ENCODE measurements around the gene PLGRKT. TPM values are rescaled to one million over a fixed set of nuclear protein-coding genes. Genes with fewer than 3 reads are reported as not detected.

Gene PLGRKT
- total RNA-seq, 4 donors from 2014 or later, result 8.3 to 43.6 (median 33.2) TPM

DNA sequence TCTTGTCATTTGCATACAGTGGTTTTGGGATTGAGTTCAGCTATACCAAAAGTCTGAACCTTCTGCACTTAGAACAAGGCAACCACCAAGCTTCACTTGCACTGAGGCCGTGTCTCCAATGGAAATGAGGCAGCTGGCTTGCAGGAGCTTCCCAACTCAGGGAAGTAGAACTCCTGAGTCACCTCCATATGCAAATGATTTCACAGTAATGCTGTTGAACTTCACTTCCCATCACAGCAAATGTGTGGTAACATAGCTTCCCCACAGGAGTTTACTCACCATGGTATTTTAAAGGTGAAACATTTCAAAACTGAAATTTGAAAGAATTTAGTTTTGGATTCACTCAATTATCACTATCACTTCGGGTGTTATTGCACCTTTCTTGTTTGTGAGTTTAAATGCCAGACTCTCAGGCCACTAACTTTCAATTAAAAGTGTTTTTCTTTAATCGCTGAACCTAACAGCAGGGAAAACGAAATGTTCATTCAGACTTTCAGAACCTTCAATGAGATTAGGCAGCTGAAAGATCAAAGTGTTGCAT lies 21.6 kb upstream of the PLGRKT start:
- Histone ChIP-seq H3K27ac (no peak overlapping the region), H3K27me3 (no peaks in the 10 kb centered on the region), H3K9me3 (no peaks in the 10 kb centered on the region), H3K36me3 (peaks cover 0 to 23% (median 0%) of the 10 kb centered on the region in 3 donors), H3K4me1 (no peaks in the 10 kb centered on the region), H3K4me3 (no peak overlapping the region)
- DNase-seq, result no peak
- no peak for TF ChIP-seq POLR2A (IDR thresholded peaks at IDR 0.05)
- TF ChIP-seq, protein P1, sequence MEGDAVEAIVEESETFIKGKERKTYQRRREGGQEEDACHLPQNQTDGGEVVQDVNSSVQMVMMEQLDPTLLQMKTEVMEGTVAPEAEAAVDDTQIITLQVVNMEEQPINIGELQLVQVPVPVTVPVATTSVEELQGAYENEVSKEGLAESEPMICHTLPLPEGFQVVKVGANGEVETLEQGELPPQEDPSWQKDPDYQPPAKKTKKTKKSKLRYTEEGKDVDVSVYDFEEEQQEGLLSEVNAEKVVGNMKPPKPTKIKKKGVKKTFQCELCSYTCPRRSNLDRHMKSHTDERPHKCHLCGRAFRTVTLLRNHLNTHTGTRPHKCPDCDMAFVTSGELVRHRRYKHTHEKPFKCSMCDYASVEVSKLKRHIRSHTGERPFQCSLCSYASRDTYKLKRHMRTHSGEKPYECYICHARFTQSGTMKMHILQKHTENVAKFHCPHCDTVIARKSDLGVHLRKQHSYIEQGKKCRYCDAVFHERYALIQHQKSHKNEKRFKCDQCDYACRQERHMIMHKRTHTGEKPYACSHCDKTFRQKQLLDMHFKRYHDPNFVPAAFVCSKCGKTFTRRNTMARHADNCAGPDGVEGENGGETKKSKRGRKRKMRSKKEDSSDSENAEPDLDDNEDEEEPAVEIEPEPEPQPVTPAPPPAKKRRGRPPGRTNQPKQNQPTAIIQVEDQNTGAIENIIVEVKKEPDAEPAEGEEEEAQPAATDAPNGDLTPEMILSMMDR (IDR thresholded peaks at IDR 0.05), result no peak

DNA sequence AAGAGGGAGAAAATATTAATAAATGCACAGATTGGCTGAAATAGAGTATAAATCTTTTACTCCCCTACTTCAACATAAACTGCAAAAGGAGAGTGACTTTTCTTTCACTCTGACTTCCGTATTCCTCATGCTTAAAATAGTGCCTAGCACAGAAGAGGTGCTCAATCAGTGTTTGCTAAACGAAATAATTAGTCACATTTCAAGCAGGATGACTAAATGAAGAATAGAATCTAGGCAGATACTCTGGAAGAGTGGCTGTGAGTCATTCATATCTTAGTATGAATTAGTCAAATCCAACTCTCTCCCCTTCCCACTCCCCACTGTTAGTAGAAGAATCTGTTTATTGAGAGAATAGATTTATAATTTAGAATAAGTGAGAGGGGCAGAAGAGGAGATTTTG lies 17.5 kb upstream of the PLGRKT start:
- H3K4me1 ChIP-seq, result no peaks in the 10 kb centered on the region
- no peaks in the 10 kb centered on the region for H3K27me3 ChIP-seq
- TF ChIP-seq, protein P1 (IDR thresholded peaks at IDR 0.05), result no peak
- TF ChIP-seq POLR2A (IDR thresholded peaks at IDR 0.05), result no peak
- H3K4me3 ChIP-seq, result no peak overlapping the region
- no peak overlapping the region for H3K27ac ChIP-seq
- DNase-seq, result no peak
- peaks cover 0 to 10% (median 0%) of the 10 kb centered on the region in 3 donors for H3K36me3 ChIP-seq
- H3K9me3 ChIP-seq, result no peaks in the 10 kb centered on the region

DNA sequence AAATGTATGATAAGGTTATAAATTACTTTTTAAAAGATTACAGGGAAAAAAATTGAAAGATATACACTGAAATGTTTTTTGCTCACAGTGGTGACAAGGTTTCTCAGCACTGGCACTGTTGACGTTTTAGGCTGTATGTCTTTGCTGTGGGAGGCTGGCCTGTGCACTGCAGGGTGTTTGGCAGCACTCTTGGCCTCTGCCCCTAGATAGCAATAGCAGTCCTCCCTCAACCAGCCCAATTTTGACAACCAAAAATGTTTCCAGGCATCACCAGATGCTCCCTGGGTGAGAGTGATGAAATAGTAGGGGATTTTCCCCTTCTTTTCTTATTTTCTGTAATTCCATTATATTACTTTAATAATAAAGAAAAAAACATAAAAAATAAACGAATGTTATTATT lies 15.9 kb upstream of the PLGRKT start:
- TF ChIP-seq POLR2A (IDR thresholded peaks at IDR 0.05), result no peak
- TF ChIP-seq, protein P1 (IDR thresholded peaks at IDR 0.05), result no peak
- Histone ChIP-seq H3K27ac (no peak overlapping the region), H3K4me3 (no peak overlapping the region), H3K4me1 (no peaks in the 10 kb centered on the region), H3K36me3 (peaks cover 0 to 10% (median 0%) of the 10 kb centered on the region in 3 donors), H3K9me3 (no peaks in the 10 kb centered on the region), H3K27me3 (no peaks in the 10 kb centered on the region)
- DNase-seq, result no peak

GRCh38 chr9:5453004-5453403 lies 15.3 kb upstream of the PLGRKT start:
- no peak overlapping the region for H3K4me3 ChIP-seq
- no peak overlapping the region for H3K27ac ChIP-seq
- no peak for TF ChIP-seq POLR2A (IDR thresholded peaks at IDR 0.05)
- no peaks in the 10 kb centered on the region for H3K27me3 ChIP-seq
- peaks cover 0 to 5% (median 0%) of the 10 kb centered on the region in 3 donors for H3K36me3 ChIP-seq
- DNase-seq, result no peak
- no peaks in the 10 kb centered on the region for H3K4me1 ChIP-seq
- H3K9me3 ChIP-seq, result no peaks in the 10 kb centered on the region

GRCh38 chr9:5452286-5452609 lies 14.5 kb upstream of the PLGRKT start:
- no peaks in the 10 kb centered on the region for H3K36me3 ChIP-seq
- no peaks in the 10 kb centered on the region for H3K4me1 ChIP-seq
- no peak for DNase-seq
- H3K27me3 ChIP-seq, result no peaks in the 10 kb centered on the region
- no peaks in the 10 kb centered on the region for H3K9me3 ChIP-seq
- H3K4me3 ChIP-seq, result no peak overlapping the region
- H3K27ac ChIP-seq, result no peak overlapping the region
- TF ChIP-seq, protein P1 (IDR thresholded peaks at IDR 0.05), result no peak
- TF ChIP-seq POLR2A (IDR thresholded peaks at IDR 0.05), result no peak

DNA sequence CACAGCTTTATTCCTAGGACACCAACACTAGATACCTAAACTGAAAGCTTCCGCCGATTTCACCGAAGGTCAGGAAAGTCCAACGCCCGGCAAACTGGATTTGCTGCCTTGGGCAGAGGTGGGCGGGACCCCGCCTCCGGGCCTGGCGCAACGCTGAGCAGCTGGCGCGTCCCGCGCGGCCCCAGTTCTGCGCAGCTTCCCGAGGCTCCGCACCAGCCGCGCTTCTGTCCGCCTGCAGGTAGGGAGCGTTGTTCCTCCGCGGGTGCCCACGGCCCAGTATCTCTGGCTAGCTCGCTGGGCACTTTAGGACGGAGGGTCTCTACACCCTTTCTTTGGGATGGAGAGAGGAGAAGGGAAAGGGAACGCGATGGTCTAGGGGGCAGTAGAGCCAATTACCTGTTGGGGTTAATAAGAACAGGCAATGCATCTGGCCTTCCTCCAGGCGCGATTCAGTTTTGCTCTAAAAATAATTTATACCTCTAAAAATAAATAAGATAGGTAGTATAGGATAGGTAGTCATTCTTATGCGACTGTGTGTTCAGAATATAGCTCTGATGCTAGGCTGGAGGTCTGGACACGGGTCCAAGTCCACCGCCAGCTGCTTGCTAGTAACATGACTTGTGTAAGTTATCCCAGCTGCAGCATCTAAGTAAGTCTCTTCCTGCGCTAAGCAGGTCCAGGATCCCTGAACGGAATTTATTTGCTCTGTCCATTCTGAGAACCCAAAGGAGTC lies 12.8 kb upstream of the PLGRKT start, which contains the start of gene CD274:
CD274 (plus strand) TSS at position 184 of the 733 bp plus-strand sequence. CDS start 5,572 bp downstream, outside the sequence.
- peak; percentile 78 to 96 (median 95) for DNase-seq
- H3K36me3 ChIP-seq, result no peaks in the 10 kb centered on the region
- H3K27me3 ChIP-seq, result no peaks in the 10 kb centered on the region
- H3K4me1 ChIP-seq, result no peaks in the 10 kb centered on the region
- H3K27ac ChIP-seq, result peak within 1 kb of the TSS; percentile 80 to 92 (median 81)
- peak within 1 kb of the TSS; percentile 46 to 74 (median 54) for H3K4me3 ChIP-seq
- TF ChIP-seq POLR2A (IDR thresholded peaks at IDR 0.05), result peak; percentile 44 to 69
- TF ChIP-seq, protein P1 (IDR thresholded peaks at IDR 0.05), result peak in 5 of 6 experiments; percentile 29 to 78 (median 74)
- H3K9me3 ChIP-seq, result no peaks in the 10 kb centered on the region
